HepG2 (cell line): ENCODE results near the gene ARHGAP23. TPM values are rescaled to one million over a fixed set of nuclear protein-coding genes. Genes with fewer than 3 reads are reported as not detected.

Experiments used
- AHR ChIP-seq: IDR thresholded peaks from 2 replicates; pipeline ENCODE4 v1.6.1; 2018; ENCODE audit warnings: missing genetic modification reagents, missing compliant biosample characterization
- CSRNP2 ChIP-seq: sonication (generic); formaldehyde crosslinking; conservative IDR thresholded peaks from 2 replicates; pipeline ENCODE4 v1.8.0; 2022; ENCODE audit warnings: low read depth, missing genetic modification reagents
- ETS1 ChIP-seq: sonication (generic); formaldehyde crosslinking; IDR thresholded peaks from 2 replicates; pipeline ENCODE4 v1.4.0; 2020; ENCODE audit warnings: missing genetic modification reagents
- IRF1 ChIP-seq: sonication (generic); formaldehyde crosslinking; IDR thresholded peaks from 2 replicates; pipeline ENCODE4 v1.4.0; 2020; ENCODE audit warnings: low read depth, mild to moderate bottlenecking, missing genetic modification reagents
- PRDM10 ChIP-seq: sonication (generic); formaldehyde crosslinking; IDR thresholded peaks from 2 replicates; pipeline ENCODE4 v1.4.0; 2020; ENCODE audit warnings: low read depth, missing genetic modification reagents
- PRDM4 ChIP-seq: sonication (generic); formaldehyde crosslinking; IDR thresholded peaks from 2 replicates; pipeline ENCODE4 v1.9.0; 2021; ENCODE audit warnings: missing genetic modification reagents, borderline replicate concordance
- RCOR2 ChIP-seq: IDR thresholded peaks from 2 replicates; pipeline ENCODE4 v1.6.1; 2016; ENCODE audit warnings: missing biosample characterization, missing genetic modification reagents
- RFX5 ChIP-seq: IDR thresholded peaks from 2 replicates; pipeline ENCODE4 v1.6.1; 2011; ENCODE audit warnings: low read depth, low read length, improper control_type of control experiment
- SATB2 ChIP-seq: sonication (generic); formaldehyde crosslinking; IDR thresholded peaks from 2 replicates; pipeline ENCODE4 v1.5.0; 2020; ENCODE audit warnings: missing genetic modification reagents
- SCMH1 ChIP-seq: sonication (generic); formaldehyde crosslinking; IDR thresholded peaks from 2 replicates; pipeline ENCODE4 v1.9.0; 2021; ENCODE audit warnings: missing genetic modification reagents, mild to moderate bottlenecking, borderline replicate concordance
- TARDBP ChIP-seq: sonication (generic); formaldehyde crosslinking; IDR thresholded peaks from 2 replicates; pipeline ENCODE4 v1.8.0; 2022; ENCODE audit warnings: mild to moderate bottlenecking, missing genetic modification reagents
- TCF7L2 ChIP-seq: IDR thresholded peaks from 2 replicates; pipeline ENCODE4 v1.6.1; 2011; ENCODE audit warnings: mild to moderate bottlenecking, low read depth, low read length, moderate library complexity
- THYN1 ChIP-seq: sonication (generic); formaldehyde crosslinking; IDR thresholded peaks from 2 replicates; pipeline ENCODE4 v1.8.1; 2023; ENCODE audit warnings: low read depth, mild to moderate bottlenecking, moderate library complexity, missing genetic modification reagents, borderline replicate concordance
- ZEB1 ChIP-seq: IDR thresholded peaks from 2 replicates; pipeline ENCODE4 v1.6.1; 2012; ENCODE audit warnings: mild to moderate bottlenecking, low read depth, inconsistent platforms; ENCODE audit not compliant: insufficient replicate concordance
- ZNF18 ChIP-seq: sonication (generic); formaldehyde crosslinking; IDR thresholded peaks from 2 replicates; pipeline ENCODE4 v1.8.0; 2022; ENCODE audit warnings: mild to moderate bottlenecking, missing genetic modification reagents; ENCODE audit not compliant: insufficient replicate concordance
- ZNF501 ChIP-seq: sonication (generic); formaldehyde crosslinking; IDR thresholded peaks from 2 replicates; pipeline ENCODE4 v1.5.1; 2020; ENCODE audit warnings: mild to moderate bottlenecking, moderate library complexity, missing genetic modification reagents
- ZNF841 ChIP-seq: sonication (generic); formaldehyde crosslinking; IDR thresholded peaks from 2 replicates; pipeline ENCODE4 v1.8.1; 2023; ENCODE audit warnings: missing genetic modification reagents, borderline replicate concordance
- polyA plus RNA-seq, 8 experiments: library from polyadenylated mRNA; depleted of rRNA in 3 of 8; stranded (reverse) in 7 of 8; unstranded in 1 of 8; fragments of >200 nt; fragmentation: Illumina TruSeq in 4 of 8; extraction: Trizol in 4 of 8; gene quantifications; 2 replicates each; pipeline versions ENCODE4 v1.2.1 to v1.2.3, GENCODE V29; 2011 to 2016; ENCODE audit warnings: low read depth in 4 of 8, missing spikeins in 1 of 8, mixed read lengths in 1 of 8; ENCODE audit not compliant: insufficient read depth in 1 of 8
- total RNA-seq, 5 experiments: library from RNA; depleted of rRNA; stranded (reverse); fragments of >200 nt; fragmentation: Illumina TruSeq; extraction: Trizol; gene quantifications; 2 replicates each; pipeline ENCODE4 v1.2.3, GENCODE V29; 2016; ENCODE audit warnings: low read depth in 1 of 5

Gene ARHGAP23
- total and polyA plus RNA-seq, 2 of the 13 experiments (the other 11 are each of a cell fraction or from before 2014, with no cell fraction given), result 0.03 TPM; not detected in 1

GRCh38 chr17:38509772-38510420 lies 81.6 kb downstream of the ARHGAP23 start (continued):
- TF ChIP-seq PRDM10 (CRISPR knock-in tag), result no peak
- no peak for TF ChIP-seq SCMH1 (CRISPR knock-in tag)
- no peak for TF ChIP-seq IRF1
- peak; percentile 65; the same call in 1 of the 2 replicates for TF ChIP-seq ZNF841 (CRISPR knock-in tag)
- no peak for TF ChIP-seq RCOR2
- TF ChIP-seq CSRNP2 (CRISPR knock-in tag), result no peak
- 0 out of 2 replicates have a peak, but pooled peaks have one; percentile 0 for TF ChIP-seq TARDBP (CRISPR knock-in tag)
- TF ChIP-seq AHR (CRISPR knock-in tag), result 0 out of 2 replicates have a peak, but pooled peaks have one; percentile 17
- 0 out of 2 replicates have a peak, but pooled peaks have one; percentile 18 for TF ChIP-seq ETS1 (CRISPR knock-in tag)
- TF ChIP-seq ZNF501 (CRISPR knock-in tag), result no peak
- TF ChIP-seq TCF7L2, result no peak
- no peak for TF ChIP-seq PRDM4 (CRISPR knock-in tag)
- peak; percentile 49 for TF ChIP-seq ZNF18 (CRISPR knock-in tag)
- no peak for TF ChIP-seq RFX5
- no peak for TF ChIP-seq THYN1 (CRISPR knock-in tag)
- no peak for TF ChIP-seq SATB2 (CRISPR knock-in tag)
- TF ChIP-seq ZEB1, result no peak
